Activated T-cell treated with anti-CD3 and anti-CD28 coated beads, Interleukin-2, amount 50 U/mL, for 4 hours (primary cell): ENCODE data around the gene WNT2B. TPM values are rescaled to one million over a fixed set of nuclear protein-coding genes. Genes with fewer than 3 reads are reported as not detected.

ENCODE experiments used
- ATAC-seq, 2 donors: fragments of 200-7000 bp; cut with Tn5 transposase; one replicate each; pipeline ENCODE4 v1.10.0; 2021
- DNase-seq: peaks from one replicate; pipeline ENCODE4 v3.0.0-alpha.2; 2020
- H3K27me3 Mint-ChIP-seq: one replicate; pipeline ENCODE4 v1.8.0; 2021; ENCODE audit warnings: low read depth, mixed read lengths
- H3K36me3 Mint-ChIP-seq: one replicate; pipeline ENCODE4 v1.8.0; 2022; ENCODE audit warnings: mixed read lengths; ENCODE audit not compliant: insufficient read depth
- H3K4me1 Mint-ChIP-seq: one replicate; pipeline ENCODE4 v1.8.0; 2021; ENCODE audit warnings: low read depth, mixed read lengths
- H3K4me3 Mint-ChIP-seq: one replicate; pipeline ENCODE4 v1.8.0; 2021; ENCODE audit warnings: mild to moderate bottlenecking, moderate library complexity, mixed read lengths
- H3K9me3 Mint-ChIP-seq: one replicate; pipeline ENCODE4 v1.8.0; 2021; ENCODE audit warnings: mixed read lengths
- total RNA-seq, 3 donors: library from RNA; stranded (reverse); gene quantifications; one replicate each; pipeline ENCODE4 v1.2.1, GENCODE V29; 2021

Gene WNT2B
- total RNA-seq, 3 donors from 2014 or later: 0.05 to 0.24 TPM; not detected in 1

DNA sequence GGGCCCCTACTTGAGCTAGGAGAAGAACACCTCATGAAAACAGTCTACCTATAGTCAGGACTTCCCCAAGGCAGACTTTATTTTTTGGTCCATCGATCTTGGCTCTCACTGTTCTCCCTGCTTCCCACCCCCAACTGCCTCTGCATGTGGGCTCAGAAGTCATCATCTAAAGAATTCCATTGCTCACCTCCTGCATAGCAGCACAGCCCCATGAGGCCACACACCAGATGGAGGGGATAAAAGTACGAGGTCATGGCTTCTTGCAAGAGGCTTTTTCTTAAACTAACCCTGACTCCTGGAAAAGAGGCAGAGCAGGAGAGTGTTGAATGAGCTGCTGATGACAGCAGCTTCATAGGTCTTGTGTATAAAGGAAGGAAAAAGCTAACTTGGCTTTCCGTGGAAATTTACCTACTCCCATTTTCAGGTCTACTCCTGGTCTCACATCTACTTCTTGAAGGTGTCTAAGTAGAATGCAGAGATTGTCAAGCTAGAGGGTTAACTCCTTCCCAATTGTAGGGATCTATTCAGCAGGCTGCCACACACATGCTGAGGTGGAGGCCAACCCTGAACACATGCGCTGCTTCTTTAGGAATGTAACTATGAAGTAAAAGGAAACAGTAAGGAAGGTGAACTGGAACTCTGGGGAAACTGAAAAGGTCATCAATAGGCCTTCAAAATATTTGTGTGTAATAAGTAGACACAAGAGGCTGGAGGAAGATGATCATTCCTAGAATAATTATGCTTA, 18.7 kb downstream of the WNT2B start:
- H3K27me3 Mint-ChIP-seq: no peaks in the 10 kb centered on the region
- no peak overlapping the region for H3K4me3 Mint-ChIP-seq
- peaks cover 18% of the 10 kb centered on the region for H3K36me3 Mint-ChIP-seq
- no peaks in the 10 kb centered on the region for H3K4me1 Mint-ChIP-seq
- no peaks in the 10 kb centered on the region for H3K9me3 Mint-ChIP-seq
- DNase-seq (no peak), ATAC-seq (no peak)

DNA sequence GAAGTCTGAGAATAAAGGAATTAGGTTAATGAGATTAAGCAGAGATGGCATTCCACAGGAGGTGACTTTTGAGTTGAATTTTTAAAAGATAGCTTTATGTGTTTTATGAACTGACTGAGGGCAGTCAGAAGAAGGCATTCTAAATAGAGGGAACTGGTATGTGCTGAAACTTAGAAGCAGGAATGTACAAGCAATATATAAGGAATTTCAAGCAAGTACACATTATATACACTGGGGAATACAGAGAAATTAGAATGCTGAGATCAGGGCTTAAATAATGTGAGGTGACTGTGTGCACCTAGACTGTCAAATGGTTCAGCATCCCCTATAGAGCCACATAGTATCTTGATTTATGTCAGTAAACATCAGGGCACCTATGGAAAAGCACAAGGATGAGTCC, 19.3 kb downstream of the WNT2B start:
- H3K27me3 Mint-ChIP-seq: no peaks in the 10 kb centered on the region
- H3K4me1 Mint-ChIP-seq: no peaks in the 10 kb centered on the region
- no peak overlapping the region for H3K4me3 Mint-ChIP-seq
- no peak for DNase-seq
- H3K36me3 Mint-ChIP-seq: peaks cover 18% of the 10 kb centered on the region
- no peaks in the 10 kb centered on the region for H3K9me3 Mint-ChIP-seq
- no peak for ATAC-seq

DNA sequence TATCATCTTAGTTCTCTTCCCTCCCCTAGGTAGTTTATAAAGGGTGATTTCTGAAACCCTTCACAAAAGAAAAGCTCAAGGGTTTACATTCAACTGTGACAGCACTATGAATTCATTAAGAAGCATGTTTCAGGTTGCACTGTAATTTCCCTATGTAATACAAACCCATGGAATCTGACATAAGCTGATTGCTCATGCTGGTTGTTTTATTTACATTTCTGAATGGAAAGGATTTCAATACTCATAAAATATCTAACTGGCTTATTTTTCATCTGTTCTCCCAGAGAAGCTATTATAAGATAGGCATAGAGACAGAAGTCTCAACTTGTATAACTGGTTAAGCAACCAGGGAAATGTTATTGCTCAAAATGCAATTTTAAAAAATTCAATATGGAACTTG, 20.5 kb downstream of the WNT2B start:
- ATAC-seq (no peak), DNase-seq (no peak)
- H3K36me3 Mint-ChIP-seq: peaks cover 17% of the 10 kb centered on the region
- no peaks in the 10 kb centered on the region for H3K4me1 Mint-ChIP-seq
- H3K9me3 Mint-ChIP-seq: no peaks in the 10 kb centered on the region
- H3K27me3 Mint-ChIP-seq: no peaks in the 10 kb centered on the region
- H3K4me3 Mint-ChIP-seq: no peak overlapping the region

DNA sequence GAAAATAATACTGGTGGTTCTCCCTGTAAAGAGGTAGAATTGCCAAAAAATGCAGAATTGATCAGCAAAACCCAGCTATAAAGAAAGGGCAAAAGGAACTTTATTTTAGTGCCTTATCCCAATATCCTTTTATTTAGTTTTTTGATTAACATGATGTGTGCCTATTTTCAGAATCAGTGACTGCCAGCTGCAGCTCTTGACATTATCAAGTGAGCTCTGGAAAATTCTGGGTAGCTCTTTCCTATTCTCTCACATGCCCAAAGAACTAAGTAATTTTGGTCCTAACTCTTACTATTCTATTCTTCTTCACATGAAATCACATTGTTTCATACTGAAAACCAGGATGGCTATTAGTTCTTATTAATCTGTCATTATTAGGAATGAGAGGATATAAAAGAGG, 22.1 kb downstream of the WNT2B start:
- Mint-ChIP-seq H3K27me3 (no peaks in the 10 kb centered on the region), H3K36me3 (peaks cover 22% of the 10 kb centered on the region), H3K9me3 (no peaks in the 10 kb centered on the region), H3K4me3 (no peak overlapping the region), H3K4me1 (no peaks in the 10 kb centered on the region)
- no peak for DNase-seq
- no peak for ATAC-seq

DNA sequence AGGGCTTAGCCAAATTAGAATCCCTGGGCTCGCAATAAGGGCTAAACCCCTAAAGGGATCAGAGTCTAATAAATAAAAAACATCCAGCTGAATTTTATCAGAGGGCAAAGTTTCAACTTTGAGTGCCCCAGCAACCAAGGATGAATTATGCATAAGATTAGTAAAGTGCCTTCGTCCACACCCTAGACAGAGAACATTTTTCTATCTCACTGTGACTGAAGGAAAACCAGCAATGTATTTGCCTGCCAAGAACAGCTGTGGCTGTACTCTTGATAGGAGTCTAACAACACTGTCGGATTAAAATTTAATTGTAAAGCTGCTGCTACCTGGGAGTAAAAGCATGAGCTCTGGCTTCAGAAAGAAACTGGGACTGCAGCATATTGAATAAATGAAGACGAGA, 23.3 kb downstream of the WNT2B start:
- no peaks in the 10 kb centered on the region for H3K4me1 Mint-ChIP-seq
- DNase-seq (no peak), ATAC-seq (no peak)
- H3K36me3 Mint-ChIP-seq: peaks cover 17% of the 10 kb centered on the region
- H3K4me3 Mint-ChIP-seq: no peak overlapping the region
- H3K9me3 Mint-ChIP-seq: no peaks in the 10 kb centered on the region
- H3K27me3 Mint-ChIP-seq: no peaks in the 10 kb centered on the region

DNA sequence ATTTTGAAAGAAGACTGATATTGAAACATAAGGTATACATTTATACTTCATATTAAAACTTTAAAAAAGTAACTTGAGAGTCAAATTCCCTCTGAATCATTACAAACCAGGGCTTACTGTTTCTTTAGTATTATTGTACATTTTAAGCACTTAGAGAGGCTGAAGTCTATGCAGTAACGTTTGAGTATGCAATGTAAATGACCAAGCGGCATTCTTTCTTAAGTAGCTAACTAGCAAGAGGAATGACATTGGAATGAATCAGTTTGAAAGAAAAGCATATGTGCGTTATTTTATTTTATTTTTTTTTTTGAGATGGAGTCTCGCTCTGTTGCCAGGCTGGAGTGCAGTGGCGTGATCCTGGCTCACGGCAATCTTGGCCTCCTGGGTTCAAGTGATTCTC, 24.3 kb downstream of the WNT2B start:
- no peaks in the 10 kb centered on the region for H3K4me1 Mint-ChIP-seq
- no peaks in the 10 kb centered on the region for H3K27me3 Mint-ChIP-seq
- H3K36me3 Mint-ChIP-seq: peaks cover 9% of the 10 kb centered on the region
- DNase-seq: no peak
- ATAC-seq: no peak
- no peaks in the 10 kb centered on the region for H3K9me3 Mint-ChIP-seq
- no peak overlapping the region for H3K4me3 Mint-ChIP-seq

DNA sequence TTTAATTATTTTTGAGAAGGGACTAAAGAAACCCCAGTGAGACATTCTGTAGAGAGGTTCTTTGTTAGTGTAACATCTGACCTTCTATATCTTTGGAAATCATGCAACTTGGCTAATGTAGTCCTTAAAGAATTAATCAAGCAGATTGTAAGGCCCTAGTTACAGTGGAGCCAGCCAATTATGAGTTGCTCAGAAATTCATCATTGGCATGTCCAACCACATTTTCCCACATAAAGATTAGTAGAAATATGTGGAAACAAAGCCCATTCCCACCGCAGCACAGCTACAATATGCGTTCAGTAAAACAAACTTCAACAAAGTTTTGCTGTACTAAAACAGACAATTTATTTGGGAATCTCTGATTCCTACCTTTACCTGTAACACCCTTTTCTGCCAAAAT, 27.8 kb downstream of the WNT2B start:
- Mint-ChIP-seq H3K27me3 (no peaks in the 10 kb centered on the region), H3K9me3 (no peaks in the 10 kb centered on the region), H3K4me3 (no peak overlapping the region), H3K4me1 (no peaks in the 10 kb centered on the region), H3K36me3 (peaks cover 13% of the 10 kb centered on the region)
- no peak for ATAC-seq
- no peak for DNase-seq

DNA sequence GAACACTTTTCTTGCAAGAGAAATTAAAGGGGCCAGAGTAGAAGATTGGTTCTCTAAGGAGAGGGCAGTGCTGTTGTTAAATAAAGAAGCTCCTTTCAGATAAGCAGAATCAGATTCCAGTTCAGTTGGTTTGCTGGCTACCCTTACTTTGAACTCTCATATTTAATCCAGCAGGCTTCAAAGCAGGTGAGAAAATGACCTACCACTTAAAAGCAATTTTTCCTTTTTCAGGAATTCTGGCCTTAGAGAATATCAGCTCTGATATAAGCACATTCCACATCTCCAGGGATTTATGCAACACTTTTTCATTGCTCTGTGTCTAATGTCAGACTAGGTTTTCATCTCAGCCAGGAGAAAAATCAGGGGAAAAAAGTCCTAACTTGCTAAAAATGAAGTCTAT, 28.7 kb downstream of the WNT2B start:
- no peaks in the 10 kb centered on the region for H3K27me3 Mint-ChIP-seq
- ATAC-seq: no peak
- no peaks in the 10 kb centered on the region for H3K9me3 Mint-ChIP-seq
- H3K4me1 Mint-ChIP-seq: no peaks in the 10 kb centered on the region
- H3K4me3 Mint-ChIP-seq: no peak overlapping the region
- peaks cover 15% of the 10 kb centered on the region for H3K36me3 Mint-ChIP-seq
- no peak for DNase-seq

DNA sequence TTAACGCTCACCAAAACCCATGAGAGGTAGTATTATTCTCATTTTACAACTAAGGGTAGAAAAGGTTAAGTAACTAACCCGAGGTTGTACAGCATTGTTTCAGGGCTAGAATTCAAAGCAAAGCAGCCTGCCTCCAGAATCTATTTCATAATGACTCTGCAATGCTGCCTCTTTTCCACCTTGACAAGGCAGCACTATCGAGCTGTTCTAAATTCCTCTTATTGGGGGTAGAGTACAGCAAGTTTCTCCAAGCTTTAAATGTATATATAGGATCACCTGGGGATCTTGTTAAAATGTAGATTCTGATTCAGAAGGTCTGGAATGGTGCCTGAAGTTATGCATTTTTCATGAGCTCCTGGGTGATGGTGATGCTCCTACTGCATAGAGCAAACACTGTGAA, 30.1 kb downstream of the WNT2B start:
- H3K4me1 Mint-ChIP-seq: no peaks in the 10 kb centered on the region
- no peaks in the 10 kb centered on the region for H3K9me3 Mint-ChIP-seq
- H3K27me3 Mint-ChIP-seq: no peaks in the 10 kb centered on the region
- peaks cover 16% of the 10 kb centered on the region for H3K36me3 Mint-ChIP-seq
- DNase-seq (no peak), ATAC-seq (no peak)
- no peak overlapping the region for H3K4me3 Mint-ChIP-seq

DNA sequence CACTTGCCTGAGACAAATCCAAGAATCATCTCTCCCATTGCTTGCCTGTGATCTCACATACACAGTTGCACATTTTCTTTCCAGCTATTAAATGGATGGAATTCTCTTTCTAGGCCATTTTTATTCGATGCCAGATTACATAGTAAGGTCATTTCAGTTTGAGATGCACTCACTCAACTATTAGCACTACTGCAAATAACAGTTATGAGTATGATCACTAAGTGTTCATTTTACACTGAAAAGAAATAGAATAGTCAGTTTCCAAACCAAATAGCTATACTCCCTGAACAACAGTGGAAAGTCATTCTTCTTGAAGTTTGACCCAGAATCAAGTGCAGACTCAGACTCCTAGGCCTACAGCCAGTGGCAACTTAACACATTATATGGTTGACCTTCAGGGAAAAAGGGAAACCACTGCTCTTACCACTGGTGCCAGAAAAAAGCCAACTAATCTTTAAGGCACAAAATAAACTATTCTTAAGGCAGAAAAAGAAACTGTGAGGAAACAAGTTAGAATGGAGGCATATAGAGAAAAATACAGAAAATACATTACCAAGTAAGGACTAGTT, 31.5 kb downstream of the WNT2B start:
- Mint-ChIP-seq H3K36me3 (peaks cover 11% of the 10 kb centered on the region), H3K4me1 (no peaks in the 10 kb centered on the region), H3K9me3 (no peaks in the 10 kb centered on the region), H3K4me3 (no peak overlapping the region), H3K27me3 (no peaks in the 10 kb centered on the region)
- DNase-seq (no peak), ATAC-seq (no peak)

DNA sequence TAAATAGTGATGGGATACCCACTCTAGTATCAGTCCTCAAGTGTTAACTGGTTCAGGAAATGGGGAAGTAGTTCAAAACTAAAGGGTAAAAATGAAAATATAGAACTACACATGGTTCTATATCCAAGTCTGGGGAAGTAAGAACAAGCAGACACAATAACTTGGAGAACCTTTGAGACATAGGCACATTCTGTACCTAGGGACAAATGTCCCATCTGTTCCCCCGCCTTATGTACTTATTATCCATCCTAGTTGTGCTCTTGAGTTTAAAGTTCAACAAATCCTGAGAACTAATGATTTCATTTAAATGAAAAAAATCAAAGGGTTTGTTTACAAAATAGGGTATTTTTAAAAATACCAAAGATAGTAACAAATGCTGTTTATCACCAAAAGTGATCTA, 32.5 kb downstream of the WNT2B start:
- no peaks in the 10 kb centered on the region for H3K4me1 Mint-ChIP-seq
- ATAC-seq (no peak), DNase-seq (no peak)
- H3K9me3 Mint-ChIP-seq: no peaks in the 10 kb centered on the region
- H3K36me3 Mint-ChIP-seq: peaks cover 15% of the 10 kb centered on the region
- H3K4me3 Mint-ChIP-seq: no peak overlapping the region
- no peaks in the 10 kb centered on the region for H3K27me3 Mint-ChIP-seq

DNA sequence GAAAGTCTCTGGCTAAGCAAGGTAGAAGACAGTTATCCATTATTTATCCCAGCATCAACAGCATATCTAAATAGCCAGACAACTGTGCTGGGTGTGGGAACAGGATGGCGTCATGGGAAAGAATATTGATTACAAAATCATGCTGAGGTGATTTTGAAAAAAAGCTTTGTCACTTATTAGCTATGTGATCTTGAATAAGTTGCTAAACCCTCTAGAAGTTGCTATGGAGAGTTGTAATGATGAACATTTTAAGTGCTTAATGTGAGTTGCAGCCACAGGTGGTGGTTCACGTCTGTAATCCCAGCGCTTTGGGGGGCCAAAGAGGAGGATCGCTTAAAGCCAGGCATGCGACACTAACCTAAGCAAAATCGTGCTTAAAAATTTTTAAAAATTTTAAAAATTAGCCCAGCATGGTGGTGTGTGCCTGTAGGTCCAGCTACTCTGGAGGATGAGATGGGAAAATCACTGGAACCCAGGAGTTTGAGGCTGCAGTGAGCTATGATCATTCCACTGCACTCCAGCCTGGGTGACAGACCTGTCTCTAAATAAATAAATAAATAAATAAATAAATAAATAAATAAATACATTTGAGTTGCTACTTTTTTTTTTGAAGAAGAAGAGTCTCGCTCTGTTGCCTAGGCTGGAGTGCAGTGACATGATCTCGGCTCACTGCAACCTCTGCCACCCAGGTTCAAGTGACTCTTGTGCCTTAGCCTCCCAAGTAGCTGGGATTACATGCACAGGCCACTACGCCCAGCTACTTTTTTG, 33.6 kb downstream of the WNT2B start:
- H3K9me3 Mint-ChIP-seq: no peaks in the 10 kb centered on the region
- H3K4me3 Mint-ChIP-seq: no peak overlapping the region
- no peaks in the 10 kb centered on the region for H3K27me3 Mint-ChIP-seq
- DNase-seq (no peak), ATAC-seq (no peak)
- H3K36me3 Mint-ChIP-seq: peaks cover 15% of the 10 kb centered on the region
- no peaks in the 10 kb centered on the region for H3K4me1 Mint-ChIP-seq

DNA sequence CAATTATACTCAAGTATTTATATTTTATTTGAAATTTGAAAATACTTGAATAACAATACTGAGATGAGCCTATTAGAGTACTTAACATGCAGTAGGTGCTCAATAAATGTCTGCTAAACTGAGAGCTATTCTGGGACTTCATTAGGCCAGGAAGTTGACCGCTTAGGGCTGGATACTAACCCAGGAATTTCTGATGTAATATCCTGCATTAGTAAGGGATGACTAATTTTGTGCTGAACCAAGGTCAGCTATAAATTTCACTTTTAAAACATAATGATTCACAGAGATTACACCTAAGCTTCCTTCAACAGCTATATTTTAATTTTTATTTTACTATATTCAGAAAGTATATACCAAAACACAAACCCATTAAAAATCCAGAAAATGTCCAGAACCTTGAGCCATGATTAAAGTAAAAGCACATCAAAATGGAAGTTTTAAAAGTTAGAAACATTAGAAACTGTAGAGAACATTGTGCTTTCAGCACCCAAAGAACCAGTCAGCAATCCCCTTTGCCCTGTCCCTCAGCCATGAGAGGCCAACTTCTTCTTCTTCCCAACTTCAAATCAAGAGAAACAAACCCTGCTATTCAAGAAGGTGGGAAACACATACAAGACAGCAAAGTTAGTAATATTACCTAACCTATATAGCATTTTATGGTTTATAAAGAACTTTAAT, 35.4 kb downstream of the WNT2B start:
- DNase-seq (no peak), ATAC-seq (no peak)
- H3K9me3 Mint-ChIP-seq: no peaks in the 10 kb centered on the region
- no peaks in the 10 kb centered on the region for H3K4me1 Mint-ChIP-seq
- H3K36me3 Mint-ChIP-seq: peaks cover 17% of the 10 kb centered on the region
- H3K27me3 Mint-ChIP-seq: no peaks in the 10 kb centered on the region
- no peak overlapping the region for H3K4me3 Mint-ChIP-seq

DNA sequence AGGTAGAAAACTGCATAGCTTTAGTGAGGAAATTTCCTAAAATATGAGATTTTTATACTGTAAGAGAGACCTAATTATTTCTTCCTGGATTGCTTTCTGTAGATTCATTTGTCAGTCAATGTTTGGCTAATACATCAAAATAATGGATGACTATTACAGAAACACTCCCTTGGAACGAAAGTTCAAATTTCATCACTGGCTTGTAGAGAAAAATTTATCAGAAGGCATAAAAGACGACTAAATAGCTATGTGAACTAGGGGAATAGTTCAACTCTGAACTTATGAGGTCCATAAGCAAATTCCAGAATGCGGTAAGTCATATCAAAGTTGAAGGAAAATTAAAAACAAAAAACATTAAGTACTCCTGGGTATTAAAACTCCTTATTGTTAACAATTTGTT, 36.0 kb downstream of the WNT2B start:
- Mint-ChIP-seq H3K36me3 (peaks cover 17% of the 10 kb centered on the region), H3K4me1 (no peaks in the 10 kb centered on the region), H3K27me3 (no peaks in the 10 kb centered on the region), H3K9me3 (no peaks in the 10 kb centered on the region), H3K4me3 (no peak overlapping the region)
- no peak for DNase-seq
- ATAC-seq: no peak
